ENCODE measurements around the gene TJP1. TPM values are rescaled to one million over a fixed set of nuclear protein-coding genes. Genes with fewer than 3 reads are reported as not detected.

Gene TJP1
- total RNA-seq, 1 experiment from 2014 or later = 129 TPM

GRCh38 chr15:29840926-29841325 is 18.7 kb upstream of the TJP1 start (continued):
- TF ChIP-seq ZNF281 (CRISPR knock-in tag; IDR thresholded peaks at IDR 0.05) (no peak), PREB (CRISPR knock-in tag; IDR thresholded peaks at IDR 0.05; ENCODE audit: borderline replicate concordance) (no peak), ZBTB21 (CRISPR knock-in tag; IDR thresholded peaks at IDR 0.05; ENCODE audit: borderline replicate concordance) (no peak), ETV6 (CRISPR knock-in tag; IDR thresholded peaks at IDR 0.05) (no peak)
- TF ChIP-seq, protein P1, sequence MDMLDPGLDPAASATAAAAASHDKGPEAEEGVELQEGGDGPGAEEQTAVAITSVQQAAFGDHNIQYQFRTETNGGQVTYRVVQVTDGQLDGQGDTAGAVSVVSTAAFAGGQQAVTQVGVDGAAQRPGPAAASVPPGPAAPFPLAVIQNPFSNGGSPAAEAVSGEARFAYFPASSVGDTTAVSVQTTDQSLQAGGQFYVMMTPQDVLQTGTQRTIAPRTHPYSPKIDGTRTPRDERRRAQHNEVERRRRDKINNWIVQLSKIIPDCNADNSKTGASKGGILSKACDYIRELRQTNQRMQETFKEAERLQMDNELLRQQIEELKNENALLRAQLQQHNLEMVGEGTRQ (CRISPR knock-in tag; IDR thresholded peaks at IDR 0.05) = no peak
- TF ChIP-seq, protein P2, sequence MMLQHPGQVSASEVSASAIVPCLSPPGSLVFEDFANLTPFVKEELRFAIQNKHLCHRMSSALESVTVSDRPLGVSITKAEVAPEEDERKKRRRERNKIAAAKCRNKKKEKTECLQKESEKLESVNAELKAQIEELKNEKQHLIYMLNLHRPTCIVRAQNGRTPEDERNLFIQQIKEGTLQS (CRISPR knock-in tag; conservative IDR thresholded peaks at IDR 0.05) = no peak
- TF ChIP-seq, protein P3, sequence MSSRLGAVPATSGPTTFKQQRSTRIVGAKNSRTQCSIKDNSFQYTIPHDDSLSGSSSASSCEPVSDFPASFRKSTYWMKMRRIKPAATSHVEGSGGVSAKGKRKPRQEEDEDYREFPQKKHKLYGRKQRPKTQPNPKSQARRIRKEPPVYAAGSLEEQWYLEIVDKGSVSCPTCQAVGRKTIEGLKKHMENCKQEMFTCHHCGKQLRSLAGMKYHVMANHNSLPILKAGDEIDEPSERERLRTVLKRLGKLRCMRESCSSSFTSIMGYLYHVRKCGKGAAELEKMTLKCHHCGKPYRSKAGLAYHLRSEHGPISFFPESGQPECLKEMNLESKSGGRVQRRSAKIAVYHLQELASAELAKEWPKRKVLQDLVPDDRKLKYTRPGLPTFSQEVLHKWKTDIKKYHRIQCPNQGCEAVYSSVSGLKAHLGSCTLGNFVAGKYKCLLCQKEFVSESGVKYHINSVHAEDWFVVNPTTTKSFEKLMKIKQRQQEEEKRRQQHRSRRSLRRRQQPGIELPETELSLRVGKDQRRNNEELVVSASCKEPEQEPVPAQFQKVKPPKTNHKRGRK (CRISPR knock-in tag; IDR thresholded peaks at IDR 0.05; ENCODE audit: borderline replicate concordance) = no peak

- ATAC-seq (no peak), DNase-seq (ENCODE audit: low spot score) (no peak)
- POLR2A ChIA-PET = no interaction called here
- Mint-ChIP-seq H3K9me3 (no peaks in the 10 kb centered on the region), H3K36me3 (no peaks in the 10 kb centered on the region), H3K27me3 (ENCODE audit: low read depth) (no peaks in the 10 kb centered on the region; the same call in 1 of the 2 replicates), H3K4me3 (no peak overlapping the region), H3K27ac (no peak overlapping the region), H3K4me1 (peaks cover 15% of the 10 kb centered on the region)
- CTCF ChIA-PET = no interaction called here
- TF ChIP-seq IRF2 (CRISPR knock-in tag; IDR thresholded peaks at IDR 0.05; ENCODE audit: borderline replicate concordance, low read depth) (no peak), CREB1 (CRISPR knock-in tag; IDR thresholded peaks at IDR 0.05) (no peak), ELF4 (CRISPR knock-in tag; IDR thresholded peaks at IDR 0.05; ENCODE audit: low read depth) (no peak), SMAD3 (CRISPR knock-in tag; IDR thresholded peaks at IDR 0.05; ENCODE audit: borderline replicate concordance) (no peak), ZNF317 (CRISPR knock-in tag; IDR thresholded peaks at IDR 0.05; ENCODE audit: borderline replicate concordance, low read depth) (no peak), RELA (CRISPR knock-in tag; IDR thresholded peaks at IDR 0.05; ENCODE audit: borderline replicate concordance) (no peak), TEAD4 (CRISPR knock-in tag; IDR thresholded peaks at IDR 0.05) (no peak), MXD4 (CRISPR knock-in tag; IDR thresholded peaks at IDR 0.05; ENCODE audit: borderline replicate concordance) (no peak), TEAD1 (CRISPR knock-in tag; IDR thresholded peaks at IDR 0.05) (no peak), ETV6 (CRISPR knock-in tag; IDR thresholded peaks at IDR 0.05) (no peak), IRF1 (CRISPR knock-in tag; IDR thresholded peaks at IDR 0.05) (no peak)
- TF ChIP-seq, protein P1 (CRISPR knock-in tag; IDR thresholded peaks at IDR 0.05) = no peak
- TF ChIP-seq, protein P4, sequence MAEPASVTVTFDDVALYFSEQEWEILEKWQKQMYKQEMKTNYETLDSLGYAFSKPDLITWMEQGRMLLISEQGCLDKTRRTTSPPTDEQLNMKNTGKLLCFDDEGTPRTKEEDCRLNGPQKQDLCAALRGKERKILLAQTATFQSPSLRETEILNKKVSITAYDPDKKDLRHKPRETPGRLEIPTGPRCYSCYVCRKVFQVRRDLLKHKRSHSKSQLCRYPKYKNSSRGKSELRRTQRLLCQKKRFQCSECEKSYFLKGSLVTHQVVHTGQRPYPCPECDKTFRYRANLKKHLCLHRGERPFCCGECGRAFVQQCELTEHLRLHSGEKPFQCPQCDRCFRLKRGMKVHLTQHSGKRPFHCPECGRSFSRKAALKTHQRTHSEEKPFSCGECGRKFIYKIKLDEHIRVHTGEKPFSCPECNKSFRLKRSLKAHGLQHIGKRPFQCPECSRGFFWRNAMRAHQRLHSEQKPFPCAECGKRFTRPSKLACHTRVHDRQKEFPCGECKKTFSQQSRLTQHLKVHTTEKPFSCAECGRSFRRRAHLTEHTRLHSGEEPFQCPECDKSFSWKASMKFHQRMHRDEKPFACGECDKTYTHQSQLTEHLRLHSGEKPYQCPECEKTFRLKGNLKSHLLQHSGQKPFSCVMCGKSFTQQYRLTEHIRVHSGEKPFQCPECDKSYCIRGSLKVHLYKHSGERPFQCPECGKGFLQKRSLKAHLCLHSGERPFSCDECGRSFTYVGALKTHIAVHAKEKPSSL (CRISPR knock-in tag; conservative IDR thresholded peaks at IDR 0.05) = no peak
Observed at GRCh38 chr15:29840054-29840453, 17.8 kb upstream of the TJP1 start.
